T-helper 1 cell treated with Interleukin-12 subunit alpha and Interleukin-12 subunit beta and Interleukin-4 antibody, amounts not matched to agents 30 μg/mL and 1 μg/mL, for 36 hours (primary cell): ENCODE results near the gene PDF.
"Not testable (repeated sequence)": the region's sequence is repeated elsewhere in the genome, so short reads cannot be mapped to it uniquely, and the experiment has no call there.

Source experiments
- H3K27ac Mint-ChIP-seq: one replicate; pipeline ENCODE4 v1.8.0; 2021; ENCODE audit warnings: mild to moderate bottlenecking, mixed read lengths
- H3K27me3 Mint-ChIP-seq: one replicate; pipeline ENCODE4 v1.8.0; 2021; ENCODE audit warnings: low read depth, mixed read lengths
- H3K36me3 Mint-ChIP-seq: one replicate; pipeline ENCODE4 v1.8.0; 2021; ENCODE audit warnings: low read depth, mixed read lengths
- H3K4me1 Mint-ChIP-seq: one replicate; pipeline ENCODE4 v1.8.0; 2021; ENCODE audit warnings: low read depth, mixed read lengths
- H3K4me3 Mint-ChIP-seq: one replicate; pipeline ENCODE4 v1.8.0; 2021; ENCODE audit warnings: mild to moderate bottlenecking, moderate library complexity, mixed read lengths
- H3K9me3 Mint-ChIP-seq: one replicate; pipeline ENCODE4 v1.8.0; 2021; ENCODE audit warnings: mixed read lengths

Gene PDF, protein sequence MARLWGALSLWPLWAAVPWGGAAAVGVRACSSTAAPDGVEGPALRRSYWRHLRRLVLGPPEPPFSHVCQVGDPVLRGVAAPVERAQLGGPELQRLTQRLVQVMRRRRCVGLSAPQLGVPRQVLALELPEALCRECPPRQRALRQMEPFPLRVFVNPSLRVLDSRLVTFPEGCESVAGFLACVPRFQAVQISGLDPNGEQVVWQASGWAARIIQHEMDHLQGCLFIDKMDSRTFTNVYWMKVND

DNA sequence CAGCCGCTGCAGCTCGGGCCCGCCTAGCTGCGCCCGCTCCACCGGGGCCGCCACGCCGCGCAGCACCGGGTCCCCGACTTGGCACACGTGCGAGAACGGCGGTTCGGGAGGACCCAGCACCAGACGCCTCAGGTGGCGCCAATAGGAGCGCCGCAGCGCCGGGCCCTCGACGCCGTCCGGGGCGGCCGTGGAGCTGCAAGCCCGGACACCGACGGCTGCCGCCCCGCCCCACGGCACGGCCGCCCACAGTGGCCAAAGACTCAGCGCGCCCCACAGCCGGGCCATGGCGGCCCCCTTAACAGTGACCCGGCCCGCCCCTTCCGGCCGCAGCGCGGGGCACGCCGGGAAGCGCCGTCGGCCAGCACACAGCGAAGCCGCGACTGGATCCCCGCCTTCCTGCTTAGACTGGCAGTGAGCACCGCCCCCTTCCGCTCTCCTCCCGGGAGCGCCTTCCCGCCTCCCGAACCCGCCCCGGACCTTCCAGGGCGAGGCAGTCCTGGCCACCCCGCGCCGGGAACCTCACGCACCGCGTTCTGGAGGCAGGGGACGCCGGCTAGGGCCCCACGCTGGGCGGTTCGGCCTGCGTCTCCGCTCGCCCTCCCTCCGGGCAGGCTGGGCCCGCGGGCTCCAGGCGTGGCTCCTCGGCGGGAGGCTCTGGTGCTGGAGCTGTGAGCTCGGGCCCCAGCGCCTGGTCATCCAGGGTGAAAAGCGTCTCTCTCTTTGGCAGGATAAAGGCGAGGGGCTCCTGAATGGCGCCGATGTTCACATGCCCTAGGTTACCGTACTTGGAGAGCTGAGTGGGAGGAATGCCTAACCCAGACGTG is at the start of gene PDF:
Gene PDF, minus strand, starts transcription at position 303 of the 824 bp plus-strand sequence. Its CDS starts 18 bp downstream, at position 285.
- Mint-ChIP-seq H3K27ac (no peak within 1 kb of the TSS), H3K27me3 (no peaks in the 10 kb centered on the region), H3K4me3 (peak within 1 kb of the TSS; percentile 81), H3K9me3 (no peaks in the 10 kb centered on the region), H3K4me1 (peaks cover 27% of the 10 kb centered on the region), H3K36me3 (peaks cover 16% of the 10 kb centered on the region)

DNA sequence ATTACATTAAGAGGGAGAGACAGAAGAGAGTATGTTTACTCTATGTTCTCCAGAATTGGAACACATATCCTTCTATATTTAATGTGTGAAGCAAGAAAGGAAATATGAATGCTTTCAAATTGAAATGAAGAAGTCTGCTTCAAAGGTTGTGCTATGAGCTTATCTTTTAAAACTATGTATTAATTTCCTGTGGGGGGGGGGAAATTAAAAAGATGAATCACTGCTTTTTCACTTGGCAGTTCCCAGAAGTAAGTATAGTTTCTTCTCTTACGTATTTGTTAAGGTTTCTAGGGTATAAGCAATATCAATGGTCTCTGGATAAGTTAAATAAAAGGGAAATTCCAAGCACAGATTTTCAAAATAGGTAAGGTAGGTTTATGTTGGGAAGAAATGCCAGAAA is 48.4 kb upstream of the PDF start:
- H3K4me1 Mint-ChIP-seq = peaks cover 16% of the 10 kb centered on the region
- no peaks in the 10 kb centered on the region for H3K9me3 Mint-ChIP-seq
- no peak overlapping the region for H3K27ac Mint-ChIP-seq
- H3K4me3 Mint-ChIP-seq = no peak overlapping the region
- H3K36me3 Mint-ChIP-seq = peaks cover 34% of the 10 kb centered on the region
- H3K27me3 Mint-ChIP-seq = no peaks in the 10 kb centered on the region

DNA sequence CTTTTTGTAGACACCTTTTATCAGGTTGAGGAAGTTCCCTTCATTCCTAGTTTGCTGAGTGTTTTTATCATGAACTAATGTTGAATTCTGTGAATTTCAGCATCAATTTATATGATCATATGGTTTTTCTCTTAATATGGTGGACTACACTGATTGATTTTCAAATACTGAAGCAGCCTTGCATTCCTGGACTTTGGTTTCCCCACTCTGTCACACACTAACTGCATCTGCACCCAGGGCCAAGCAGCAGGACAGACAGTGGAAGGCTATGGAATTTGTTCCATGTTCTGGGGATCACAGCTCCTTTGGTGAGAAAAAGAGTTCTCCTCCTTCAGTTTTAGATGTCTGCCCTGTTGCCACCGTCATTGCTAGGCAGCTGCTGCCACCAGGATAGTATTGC is 47.6 kb upstream of the PDF start:
- Mint-ChIP-seq H3K27ac (no peak overlapping the region), H3K27me3 (no peaks in the 10 kb centered on the region), H3K9me3 (no peaks in the 10 kb centered on the region), H3K4me1 (peaks cover 11% of the 10 kb centered on the region), H3K4me3 (no peak overlapping the region), H3K36me3 (peaks cover 31% of the 10 kb centered on the region)

DNA sequence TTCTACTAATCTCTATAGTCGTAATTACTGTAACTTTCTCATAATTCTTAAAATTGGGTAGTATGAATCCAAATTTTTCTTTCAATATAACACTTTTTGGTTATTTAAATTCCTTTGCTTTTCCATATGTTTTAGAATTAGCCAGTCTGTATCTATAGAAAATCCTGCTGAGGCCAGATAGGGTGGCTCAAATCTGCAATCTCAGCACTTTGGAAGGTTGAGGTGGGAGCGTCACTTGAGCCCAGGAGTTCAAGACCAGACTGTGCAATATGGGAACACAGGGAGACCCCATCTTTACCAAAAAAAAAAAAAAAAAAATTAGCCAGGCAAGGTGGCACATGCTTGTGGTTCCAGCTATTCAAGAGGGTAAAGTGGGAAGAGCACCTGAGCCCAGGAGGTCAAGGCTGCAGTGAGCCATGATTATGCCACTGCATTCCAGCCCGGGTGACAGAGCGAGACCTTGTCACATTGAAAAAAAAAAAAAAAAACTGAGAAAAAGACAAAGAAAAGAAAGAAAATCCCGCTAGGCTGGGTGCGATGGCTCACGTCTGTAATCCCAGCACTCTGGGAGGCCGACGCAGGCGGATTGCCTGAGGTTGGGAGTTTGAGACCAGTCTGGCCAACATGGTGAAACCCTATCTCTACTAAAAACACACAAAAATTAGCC is 46.1 kb upstream of the PDF start:
- Mint-ChIP-seq H3K4me3 (no peak overlapping the region), H3K27ac (no peak overlapping the region), H3K4me1 (peaks cover 3% of the 10 kb centered on the region), H3K27me3 (no peaks in the 10 kb centered on the region), H3K36me3 (peaks cover 31% of the 10 kb centered on the region), H3K9me3 (no peaks in the 10 kb centered on the region)

DNA sequence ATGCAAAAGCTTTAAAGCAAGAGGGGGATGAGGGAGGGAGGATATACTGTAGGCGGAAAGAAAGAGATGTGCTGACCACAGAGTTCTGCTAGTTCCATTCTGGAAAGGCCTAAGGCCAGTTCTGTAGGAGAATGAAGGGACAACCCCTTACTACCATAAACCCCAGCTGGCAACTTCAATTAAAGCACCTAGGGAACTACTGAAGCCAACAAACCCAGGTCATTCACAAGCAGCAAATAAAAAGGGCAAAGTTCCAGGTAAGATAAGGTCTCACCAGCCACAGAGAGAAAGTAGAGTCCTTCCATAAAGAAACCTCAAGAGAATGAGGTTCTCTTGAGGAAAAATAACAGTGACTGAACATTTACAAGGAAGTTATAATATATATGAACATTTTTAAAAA is 42.6 kb upstream of the PDF start:
- Mint-ChIP-seq H3K4me3 (no peak overlapping the region), H3K27ac (no peak overlapping the region), H3K4me1 (peaks cover 3% of the 10 kb centered on the region), H3K27me3 (no peaks in the 10 kb centered on the region), H3K9me3 (no peaks in the 10 kb centered on the region), H3K36me3 (peaks cover 36% of the 10 kb centered on the region)

GRCh38 chr16:69371564-69371963 is 41.2 kb upstream of the PDF start:
- Mint-ChIP-seq H3K9me3 (no peaks in the 10 kb centered on the region), H3K4me3 (no peak overlapping the region), H3K27ac (peak overlapping the region; percentile 38), H3K27me3 (no peaks in the 10 kb centered on the region), H3K36me3 (peaks cover 42% of the 10 kb centered on the region), H3K4me1 (peaks cover 6% of the 10 kb centered on the region)

- Mint-ChIP-seq H3K27ac (no peak overlapping the region), H3K4me1 (peaks cover 12% of the 10 kb centered on the region), H3K27me3 (no peaks in the 10 kb centered on the region), H3K36me3 (peaks cover 54% of the 10 kb centered on the region), H3K4me3 (no peak overlapping the region), H3K9me3 (no peaks in the 10 kb centered on the region)
Measured at GRCh38 chr16:69368866-69369265, 38.5 kb upstream of the PDF start.

DNA sequence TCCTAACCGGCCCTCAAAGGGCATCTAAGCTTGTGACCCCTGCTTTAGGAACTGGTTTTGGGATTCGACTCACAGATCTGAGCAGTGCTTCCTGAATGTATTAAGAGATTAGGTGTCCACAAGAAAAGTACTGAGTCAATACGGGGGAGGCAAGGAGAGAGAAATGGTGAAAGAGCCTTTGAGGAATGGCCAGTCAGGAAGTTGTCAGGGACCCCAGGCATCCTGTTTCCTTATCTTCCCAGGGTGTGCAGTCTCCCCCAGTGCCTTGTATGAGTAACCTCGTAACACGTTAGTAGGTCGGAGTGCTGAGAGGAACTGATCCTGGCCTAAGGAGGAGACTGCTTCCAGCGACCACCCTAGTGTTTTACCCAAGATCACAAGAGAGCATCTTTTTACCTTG is 37.6 kb upstream of the PDF start:
- Mint-ChIP-seq H3K9me3 (no peaks in the 10 kb centered on the region), H3K36me3 (peaks cover 53% of the 10 kb centered on the region), H3K27ac (no peak overlapping the region)

GRCh38 chr16:69366431-69366830 is 36.0 kb upstream of the PDF start:
- Mint-ChIP-seq H3K4me3 (no peak overlapping the region), H3K27ac (no peak overlapping the region), H3K36me3 (peaks cover 52% of the 10 kb centered on the region), H3K27me3 (no peaks in the 10 kb centered on the region), H3K9me3 (no peaks in the 10 kb centered on the region), H3K4me1 (peaks cover 17% of the 10 kb centered on the region)

More for the DNA sequence above, 37.6 kb upstream of the PDF start:
- H3K4me3 Mint-ChIP-seq = no peak overlapping the region
- no peaks in the 10 kb centered on the region for H3K27me3 Mint-ChIP-seq
- peaks cover 12% of the 10 kb centered on the region for H3K4me1 Mint-ChIP-seq

GRCh38 chr16:69365901-69366300 is 35.5 kb upstream of the PDF start:
- no peak overlapping the region for H3K27ac Mint-ChIP-seq

GRCh38 chr16:69364088-69364487 is 33.7 kb upstream of the PDF start:
- no peak overlapping the region for H3K27ac Mint-ChIP-seq
- peaks cover 15% of the 10 kb centered on the region for H3K4me1 Mint-ChIP-seq
- no peaks in the 10 kb centered on the region for H3K9me3 Mint-ChIP-seq
- no peaks in the 10 kb centered on the region for H3K27me3 Mint-ChIP-seq
- no peak overlapping the region for H3K4me3 Mint-ChIP-seq
- H3K36me3 Mint-ChIP-seq = peaks cover 44% of the 10 kb centered on the region

More at GRCh38 chr16:69365901-69366300, 35.5 kb upstream of the PDF start:
- Mint-ChIP-seq H3K4me3 (no peak overlapping the region), H3K9me3 (no peaks in the 10 kb centered on the region), H3K4me1 (peaks cover 17% of the 10 kb centered on the region), H3K36me3 (peaks cover 55% of the 10 kb centered on the region), H3K27me3 (no peaks in the 10 kb centered on the region)

DNA sequence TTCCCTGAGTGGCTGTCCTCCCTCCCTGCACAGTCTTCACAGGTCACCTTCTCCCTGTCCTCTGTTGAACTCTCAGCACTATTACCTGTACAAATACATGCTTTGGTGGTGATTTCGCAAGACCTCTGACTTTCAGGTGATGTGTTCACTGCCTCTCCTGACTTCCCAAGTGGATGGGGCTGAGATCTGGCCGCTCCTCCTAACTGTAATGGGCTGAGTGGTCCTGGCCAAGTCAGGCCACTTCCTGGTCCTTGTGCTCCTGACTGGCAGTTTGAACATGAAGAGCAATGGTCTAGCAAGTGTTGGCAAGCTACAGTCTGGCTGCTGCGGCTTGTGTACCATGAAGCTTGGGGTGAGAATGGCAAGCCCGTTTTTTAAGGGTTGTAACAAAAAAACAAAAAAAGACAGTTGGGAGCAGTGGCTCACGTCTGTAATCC is 32.9 kb upstream of the PDF start:
- Mint-ChIP-seq H3K36me3 (peaks cover 41% of the 10 kb centered on the region), H3K4me3 (no peak overlapping the region), H3K4me1 (peaks cover 15% of the 10 kb centered on the region), H3K27ac (no peak overlapping the region), H3K9me3 (no peaks in the 10 kb centered on the region), H3K27me3 (no peaks in the 10 kb centered on the region)

DNA sequence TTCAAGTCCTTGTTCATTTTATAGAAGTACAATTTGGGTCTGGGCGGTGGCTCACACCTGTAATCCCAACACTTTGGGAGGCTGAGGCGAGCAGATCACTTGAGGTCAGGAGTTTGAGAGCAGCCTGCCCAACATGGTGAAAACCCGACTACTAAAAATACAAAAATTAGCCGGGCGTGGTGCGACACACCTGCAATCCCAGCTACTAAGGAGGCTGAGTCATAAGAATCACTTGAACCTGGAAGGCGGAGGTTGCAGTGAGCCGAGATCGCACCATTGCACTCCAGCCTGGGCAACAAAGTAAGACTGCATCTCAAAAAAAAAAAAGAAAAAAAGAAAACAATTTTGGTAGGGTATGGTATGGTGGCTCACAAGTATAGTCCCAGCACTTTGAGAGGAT is 29.7 kb upstream of the PDF start:
- H3K27ac Mint-ChIP-seq, H3K4me3 Mint-ChIP-seq, H3K9me3 Mint-ChIP-seq: not testable (repeated sequence)

DNA sequence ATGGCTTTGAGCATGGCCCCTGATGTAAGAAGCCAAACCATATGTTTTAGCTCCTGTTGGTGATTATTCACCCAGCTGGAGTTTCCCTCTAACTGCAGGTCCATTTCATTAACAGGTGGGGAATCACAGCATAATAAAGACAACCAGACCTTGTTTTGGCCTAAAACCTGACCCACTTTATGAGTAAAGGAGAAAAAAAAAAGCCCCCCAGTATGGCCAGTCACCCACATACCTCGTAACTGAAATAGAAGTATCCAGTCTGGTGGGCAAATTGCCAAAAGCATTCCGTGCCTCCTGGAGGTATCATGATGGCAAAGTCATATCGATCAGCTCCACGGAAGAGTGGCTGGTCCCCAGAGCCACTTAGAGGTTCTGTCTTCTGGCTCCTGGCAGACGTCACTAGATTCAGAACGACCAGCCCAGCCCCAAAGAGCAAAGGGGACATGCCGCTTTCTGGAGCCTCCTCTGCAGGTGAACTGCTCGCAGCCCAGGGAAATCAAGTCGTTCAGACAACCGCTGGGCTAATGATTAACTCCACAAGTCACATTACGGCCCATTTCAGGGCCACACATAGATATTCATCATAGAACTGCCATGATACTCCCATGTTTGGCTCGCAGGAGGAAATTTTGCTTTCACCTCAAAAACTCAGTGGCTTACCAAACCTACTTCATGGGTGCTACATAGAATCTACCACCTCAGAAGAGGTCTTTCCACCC is 21.1 kb upstream of the PDF start, which contains the start of gene TMED6:
Gene TMED6, minus strand, starts transcription at position 478 of the 719 bp plus-strand sequence. Its CDS starts 33 bp downstream, at position 445.
- H3K4me3 Mint-ChIP-seq = no peak within 1 kb of the TSS
- H3K36me3 Mint-ChIP-seq = peaks cover 19% of the 10 kb centered on the region
- no peaks in the 10 kb centered on the region for H3K4me1 Mint-ChIP-seq
- H3K27ac Mint-ChIP-seq = no peak within 1 kb of the TSS
- no peaks in the 10 kb centered on the region for H3K27me3 Mint-ChIP-seq
- no peaks in the 10 kb centered on the region for H3K9me3 Mint-ChIP-seq

More for the DNA sequence above, 29.7 kb upstream of the PDF start:
- peaks cover 27% of the 10 kb centered on the region for H3K36me3 Mint-ChIP-seq
- not testable (repeated sequence) for H3K4me1 Mint-ChIP-seq, H3K27me3 Mint-ChIP-seq
